NCI-H128 (cell line): Measurements from ENCODE around the gene PWP1.

Source experiments
- DNase-seq: peaks from one replicate; lab custom pipeline; 2025; ENCODE audit not compliant: unreplicated experiment; lab: John Stamatoyannopoulos, UW

PWP1 gene

GRCh38 chr12:107732365-107732764, 46.8 kb downstream of the PWP1 start:
- DNase-seq, result no peak

GRCh38 chr12:107734139-107734538, 48.5 kb downstream of the PWP1 start:
- no peak for DNase-seq

GRCh38 chr12:107735763-107736162, 50.2 kb downstream of the PWP1 start:
- DNase-seq, result no peak

- no peak for DNase-seq
Measured at GRCh38 chr12:107736914-107737313, 51.3 kb downstream of the PWP1 start.

- DNase-seq, result no peak
Measured at GRCh38 chr12:107748472-107748871, 62.9 kb downstream of the PWP1 start.

DNA sequence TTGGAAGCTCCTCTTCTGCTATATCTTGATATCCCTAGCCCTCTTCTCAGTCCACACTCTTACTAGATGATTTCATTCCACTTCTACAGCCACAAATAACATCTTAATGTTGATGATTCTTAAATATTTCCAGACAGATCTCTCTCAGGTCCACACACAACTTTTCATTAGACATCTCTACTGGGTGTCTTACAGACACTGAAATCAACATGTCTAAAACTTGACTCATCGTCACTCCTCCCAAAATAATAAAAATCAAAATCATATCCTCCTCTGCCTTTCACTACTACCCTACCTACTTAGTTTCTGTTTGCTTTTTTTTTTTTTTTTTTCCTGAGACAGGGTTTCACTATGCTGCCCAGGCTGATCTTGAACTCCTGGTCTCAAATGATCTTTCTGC, 63.5 kb downstream of the PWP1 start:
- no peak for DNase-seq

DNA sequence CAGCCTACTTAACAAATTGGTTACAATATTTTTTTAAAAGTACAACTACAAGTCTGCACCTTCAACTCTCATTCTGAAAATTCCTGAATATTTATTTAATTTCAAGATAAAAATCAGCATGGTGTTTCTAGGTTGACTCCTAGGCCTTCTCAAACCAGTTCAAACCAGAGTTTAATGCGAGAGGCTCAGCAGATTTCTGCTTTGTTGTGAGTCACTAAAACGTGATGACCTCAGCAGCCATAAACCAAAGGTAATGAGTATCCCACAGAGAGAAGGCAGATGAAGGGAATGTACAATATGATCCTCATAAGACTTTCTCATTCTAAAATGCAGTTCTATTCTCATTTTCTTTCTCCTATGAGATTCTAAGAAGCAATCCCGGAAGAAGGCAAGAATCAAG, 73.8 kb downstream of the PWP1 start:
- peak; percentile 17 for DNase-seq

- DNase-seq, result no peak
Measured at GRCh38 chr12:107760207-107760808, 74.7 kb downstream of the PWP1 start.

DNA sequence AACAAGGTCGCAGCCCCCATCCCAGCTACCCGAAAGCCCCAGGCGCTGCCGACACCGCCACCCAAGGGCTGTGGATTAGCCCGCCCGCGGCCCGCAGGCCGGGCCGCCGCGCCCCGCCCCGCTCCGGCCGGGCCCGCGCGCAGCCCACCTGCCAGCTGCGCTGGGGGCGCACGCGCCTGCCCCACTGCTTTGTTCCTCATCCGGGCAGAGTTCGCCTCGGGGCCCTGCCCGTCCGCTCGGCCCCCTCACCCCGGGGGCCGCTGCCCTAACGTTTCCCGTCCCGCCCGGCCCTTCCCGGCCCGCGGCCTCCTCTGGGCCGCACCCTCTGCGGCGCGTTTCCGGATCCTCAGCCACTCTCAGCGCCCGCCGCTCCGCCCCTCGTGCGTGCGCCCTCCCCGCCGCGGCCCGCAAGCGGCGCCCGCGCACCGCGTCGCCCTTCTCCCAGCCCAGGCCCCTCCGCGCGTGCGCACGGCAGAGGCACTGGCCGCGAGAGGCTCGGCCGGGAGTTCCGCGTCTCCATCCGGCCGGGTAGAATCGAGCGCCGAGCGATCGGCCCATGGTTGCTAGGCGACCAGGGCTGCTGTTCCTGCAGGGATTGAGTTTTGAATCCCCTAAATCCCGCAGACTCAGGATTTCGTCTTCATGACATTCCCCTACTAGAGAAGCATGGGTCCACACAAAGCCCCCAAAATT, 75.4 kb downstream of the PWP1 start, which contains the start of gene PRDM4:
Gene PRDM4, minus strand, starts transcription at position 329 of the 693 bp plus-strand sequence. CDS start 622 bp downstream, outside the sequence.
- peak; percentile 93 for DNase-seq

- no peak for DNase-seq
Measured at GRCh38 chr12:107761502-107761904, 75.9 kb downstream of the PWP1 start.
